K562 (cell line): Measurements from ENCODE around the gene SLAMF8. TPM values are rescaled to one million over a fixed set of nuclear protein-coding genes. Genes with fewer than 3 reads are reported as not detected.
A peak's percentile ranks its signal among the peaks of the same experiment; 100 is the strongest.

ENCODE experiments used
- ARHGAP35 ChIP-seq: fragments of 450-650 bp; IDR thresholded peaks from 2 replicates; pipeline ENCODE4 v1.6.1; 2018; ENCODE audit not compliant: partially characterized antibody
- BRD4 ChIP-seq: fragments of 200-600 bp; sonication (generic); IDR thresholded peaks from 2 replicates; pipeline ENCODE4 v1.6.1; 2017; ENCODE audit warnings: inconsistent platforms
- CREB3L1 ChIP-seq: fragments of 450-650 bp; IDR thresholded peaks from 2 replicates; pipeline ENCODE4 v1.6.1; 2014; ENCODE audit warnings: low read depth, mild to moderate bottlenecking, moderate library complexity, borderline replicate concordance
- ELF4 ChIP-seq: fragments of 450-650 bp; formaldehyde crosslinking; IDR thresholded peaks from 2 replicates; pipeline ENCODE4 v1.4.0; 2022; ENCODE audit warnings: missing genetic modification characterization
- FOXA3 ChIP-seq, 2 experiments: fragments of 450-650 bp in 1 of 2; sonication (generic) in 1 of 2; formaldehyde crosslinking; IDR thresholded peaks in 1 of 2; conservative IDR thresholded peaks in 1 of 2; 2 replicates each; pipeline versions ENCODE4 v1.4.0 to v1.8.0; 2020 to 2022; ENCODE audit warnings: mild to moderate bottlenecking in 2 of 2, missing genetic modification reagents in 1 of 2
- GABPB2 ChIP-seq: fragments of 250-450 bp; sonication (Bioruptor Pico); conservative IDR thresholded peaks from 2 replicates; pipeline ENCODE4 v1.5.1; 2021; ENCODE audit warnings: mild to moderate bottlenecking
- HDAC8 ChIP-seq: fragments of 450-650 bp; IDR thresholded peaks from 2 replicates; pipeline ENCODE4 v1.6.1; 2016; ENCODE audit warnings: mild to moderate bottlenecking, missing genetic modification characterization, moderate library complexity, missing compliant biosample characterization
- HNRNPK ChIP-seq: fragments of 200-400 bp; formaldehyde crosslinking; IDR thresholded peaks from one replicate; pipeline ENCODE4 v1.6.1; 2018; ENCODE audit warnings: mild to moderate bottlenecking, low read depth, low read length; ENCODE audit not compliant: poor library complexity, severe bottlenecking
- IRF9 ChIP-seq: fragments of 450-650 bp; IDR thresholded peaks from 2 replicates; pipeline ENCODE4 v1.6.1; 2016; ENCODE audit warnings: missing biosample characterization, missing genetic modification characterization
- MAX ChIP-seq: sonication (generic); formaldehyde crosslinking; IDR thresholded peaks from 2 replicates; pipeline ENCODE4 v1.9.0; 2022; ENCODE audit warnings: mild to moderate bottlenecking, missing genetic modification reagents
- MITF ChIP-seq: IDR thresholded peaks from 2 replicates; pipeline ENCODE4 v1.6.1; 2014; ENCODE audit warnings: antibody characterized with exemption
- MTA2 ChIP-seq: fragments of 450-650 bp; IDR thresholded peaks from 2 replicates; pipeline ENCODE4 v1.6.1; 2016; ENCODE audit warnings: low read depth
- MTA3 ChIP-seq: fragments of 450-650 bp; formaldehyde crosslinking; IDR thresholded peaks from 2 replicates; pipeline ENCODE4 v1.6.1; 2017; ENCODE audit warnings: mild to moderate bottlenecking, borderline replicate concordance
- NBN ChIP-seq: fragments of 450-650 bp; IDR thresholded peaks from 2 replicates; pipeline ENCODE4 v1.6.1; 2016; ENCODE audit warnings: low read depth, mild to moderate bottlenecking
- RFX5 ChIP-seq: IDR thresholded peaks from 2 replicates; pipeline ENCODE4 v1.6.1; 2011; ENCODE audit warnings: low read depth, mild to moderate bottlenecking, improper control_type of control experiment, low read length
- SMAD2 ChIP-seq: fragments of 150-350 bp; IDR thresholded peaks from 2 replicates; pipeline ENCODE4 v1.6.1; 2014; ENCODE audit warnings: low read depth, mild to moderate bottlenecking, low read length
- SMAD3 ChIP-seq: fragments of 450-650 bp; formaldehyde crosslinking; conservative IDR thresholded peaks from 2 replicates; pipeline ENCODE4 v1.4.0; 2020; ENCODE audit warnings: mild to moderate bottlenecking
- STAT5A ChIP-seq: IDR thresholded peaks from 2 replicates; pipeline ENCODE4 v1.6.1; 2012; ENCODE audit warnings: low read length, inconsistent platforms, borderline replicate concordance
- TAL1 ChIP-seq: fragments of 450-650 bp; IDR thresholded peaks from 2 replicates; pipeline ENCODE4 v1.6.1; 2016; ENCODE audit warnings: mild to moderate bottlenecking
- TEAD4 ChIP-seq, 2 experiments: sonication (generic) in 1 of 2; formaldehyde crosslinking in 1 of 2; IDR thresholded peaks; 2 replicates each; pipeline versions ENCODE4 v1.6.1 to v1.8.0; 2012 to 2022; ENCODE audit warnings: borderline replicate concordance in 1 of 2, inconsistent platforms in 1 of 2, low read length in 1 of 2, mild to moderate bottlenecking in 1 of 2, missing genetic modification reagents in 1 of 2
- U2AF1 ChIP-seq: fragments of 200-400 bp; formaldehyde crosslinking; optimal IDR thresholded peaks from 2 replicates; pipeline ENCODE3; 2017; ENCODE audit warnings: mild to moderate bottlenecking, low read depth, low read length, moderate library complexity
- XRCC3 ChIP-seq: fragments of 450-650 bp; IDR thresholded peaks from 2 replicates; pipeline ENCODE4 v1.6.1; 2017; ENCODE audit warnings: mild to moderate bottlenecking, moderate library complexity
- ZNF354B ChIP-seq: fragments of 250-450 bp; sonication (Bioruptor Pico); IDR thresholded peaks from 2 replicates; pipeline ENCODE4 v1.4.0; 2020
- ZNF41 ChIP-seq: fragments of 250-450 bp; sonication (Bioruptor Pico); conservative IDR thresholded peaks from 2 replicates; pipeline ENCODE4 v1.4.0; 2020; ENCODE audit warnings: mild to moderate bottlenecking
- polyA plus RNA-seq, 8 experiments: library from polyadenylated mRNA; depleted of rRNA in 4 of 8; stranded (reverse) in 5 of 8; unstranded in 3 of 8; fragments of >200 nt; fragmentation: Nextera tagmentation in 2 of 8; fragmentation: Illumina TruSeq in 1 of 8; extraction: Ambion mirVana in 2 of 8; extraction: Trizol in 1 of 8; gene quantifications; 2 replicates each; pipeline versions ENCODE4 v1.2.1 to v1.2.3, GENCODE V29; 2011 to 2014; ENCODE audit warnings: inconsistent platforms in 1 of 8, missing spikeins in 1 of 8
- total RNA-seq, 7 experiments: library from RNA; depleted of rRNA in 6 of 7; stranded (reverse); fragments of >200 nt in 6 of 7; fragmentation: Illumina TruSeq in 2 of 7; extraction: Trizol in 2 of 7; gene quantifications; 2 replicates each; pipeline versions ENCODE4 v1.2.1 to v1.2.3, GENCODE V29; 2011 to 2021; ENCODE audit warnings: low replicate concordance in 1 of 7
- TF ChIP-seq, protein P1 (sequence below): sonication (generic); formaldehyde crosslinking; IDR thresholded peaks from 2 replicates; pipeline ENCODE4 v1.8.0; 2022; ENCODE audit warnings: mild to moderate bottlenecking, missing genetic modification reagents
- TF ChIP-seq, protein P2 (sequence below): sonication (generic); formaldehyde crosslinking; IDR thresholded peaks from 2 replicates; pipeline ENCODE4 v1.8.0; 2022; ENCODE audit warnings: missing genetic modification reagents, mild to moderate bottlenecking, borderline replicate concordance

SLAMF8 gene
- total and polyA plus RNA-seq, 9 of the 15 experiments (the other 6 are each of a cell fraction or from before 2014, with no cell fraction given) = not detected

DNA sequence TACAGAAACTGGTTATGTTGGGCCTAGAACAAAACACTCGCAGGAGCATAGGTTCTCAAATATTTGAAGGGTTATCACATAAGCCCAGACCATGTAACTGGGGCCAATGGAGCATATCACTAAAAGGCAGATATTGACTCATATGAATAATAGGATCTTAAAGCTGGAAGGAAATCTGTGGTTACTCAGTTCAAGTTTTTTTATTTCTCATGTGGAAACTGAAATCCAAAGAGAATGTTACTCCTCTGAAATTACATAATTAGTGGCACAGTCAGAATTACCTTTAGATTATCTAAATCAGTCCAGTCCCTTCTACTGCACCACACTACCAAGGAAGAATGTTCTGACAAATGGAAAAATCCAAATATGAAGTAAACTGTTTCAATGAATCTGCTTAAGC is 12.0 kb downstream of the SLAMF8 start (continued):
- TF ChIP-seq TEAD4 (IDR thresholded peaks at IDR 0.05; ENCODE audit: low read length) (peak; percentile 49; the same call in 1 of the 2 replicates), TEAD4 (CRISPR knock-in tag; IDR thresholded peaks at IDR 0.05; ENCODE audit: borderline replicate concordance) (no peak), FOXA3 (CRISPR knock-in tag; conservative IDR thresholded peaks at IDR 0.05 in 1 of 2, IDR thresholded peaks at IDR 0.05 in 1 of 2) (no peak), RFX5 (no peak), MITF (no peak), HDAC8 (tag) (no peak), BRD4 (no peak), XRCC3 (no peak), HNRNPK (no peak), ZNF354B (CRISPR knock-in tag) (no peak), TAL1 (peak; percentile 62), MAX (CRISPR knock-in tag) (no peak), ELF4 (CRISPR knock-in tag) (no peak), CREB3L1 (no peak), IRF9 (no peak), SMAD2 (no peak), MTA2 (0 out of 2 replicates have a peak, but pooled peaks have one; percentile 22), SMAD3 (CRISPR knock-in tag) (no peak), STAT5A (no peak), ZNF41 (CRISPR knock-in tag) (no peak), U2AF1 (no peak), MTA3 (no peak), GABPB2 (CRISPR knock-in tag) (no peak), ARHGAP35 (no peak), NBN (no peak)
- TF ChIP-seq, protein P1, sequence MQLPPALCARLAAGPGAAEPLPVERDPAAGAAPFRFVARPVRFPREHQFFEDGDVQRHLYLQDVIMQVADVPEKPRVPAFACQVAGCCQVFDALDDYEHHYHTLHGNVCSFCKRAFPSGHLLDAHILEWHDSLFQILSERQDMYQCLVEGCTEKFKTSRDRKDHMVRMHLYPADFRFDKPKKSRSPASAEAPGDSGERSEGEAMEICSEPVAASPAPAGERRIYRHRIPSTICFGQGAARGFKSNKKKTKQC (CRISPR knock-in tag) = no peak
- TF ChIP-seq, protein P2, sequence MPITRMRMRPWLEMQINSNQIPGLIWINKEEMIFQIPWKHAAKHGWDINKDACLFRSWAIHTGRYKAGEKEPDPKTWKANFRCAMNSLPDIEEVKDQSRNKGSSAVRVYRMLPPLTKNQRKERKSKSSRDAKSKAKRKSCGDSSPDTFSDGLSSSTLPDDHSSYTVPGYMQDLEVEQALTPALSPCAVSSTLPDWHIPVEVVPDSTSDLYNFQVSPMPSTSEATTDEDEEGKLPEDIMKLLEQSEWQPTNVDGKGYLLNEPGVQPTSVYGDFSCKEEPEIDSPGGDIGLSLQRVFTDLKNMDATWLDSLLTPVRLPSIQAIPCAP = no peak
